22Rv1 (cell line): Measurements from ENCODE around the gene ZBTB7C.

ENCODE experiments used
- H3K27ac ChIP-seq: fragments of 450-650 bp; 2 replicates; pipeline ENCODE4 v1.5.1; 2017
- ZFX ChIP-seq: fragments of 450-650 bp; IDR thresholded peaks from 2 replicates; pipeline ENCODE4 v1.6.1; 2017; ENCODE audit warnings: antibody characterized with exemption, borderline replicate concordance
- TF ChIP-seq, protein P1 (sequence below): fragments of 450-650 bp; IDR thresholded peaks from 2 replicates; pipeline ENCODE4 v1.5.1; 2017; ENCODE audit warnings: mild to moderate bottlenecking

Gene ZBTB7C

DNA sequence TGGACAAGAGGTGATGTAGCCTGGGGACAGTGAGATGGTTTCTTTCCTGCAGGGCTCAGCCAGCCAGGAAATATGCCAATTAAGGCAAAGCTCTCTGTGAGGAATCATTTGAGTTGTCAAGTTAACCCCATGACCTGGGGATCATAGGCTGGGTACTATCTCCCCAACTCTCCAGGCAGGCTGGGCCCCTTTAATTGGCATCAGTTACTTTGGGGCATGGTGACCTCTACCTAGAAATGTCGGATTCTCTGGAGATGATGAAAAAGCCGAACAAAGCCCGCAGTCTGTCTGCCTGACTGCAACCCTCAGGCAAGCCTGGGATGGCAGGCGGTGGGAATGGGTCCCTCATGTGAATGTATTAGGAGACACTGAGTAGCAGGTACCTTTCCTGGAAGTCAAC is 285.2 kb downstream of the ZBTB7C start:
- no peak for TF ChIP-seq ZFX
- TF ChIP-seq, protein P1, sequence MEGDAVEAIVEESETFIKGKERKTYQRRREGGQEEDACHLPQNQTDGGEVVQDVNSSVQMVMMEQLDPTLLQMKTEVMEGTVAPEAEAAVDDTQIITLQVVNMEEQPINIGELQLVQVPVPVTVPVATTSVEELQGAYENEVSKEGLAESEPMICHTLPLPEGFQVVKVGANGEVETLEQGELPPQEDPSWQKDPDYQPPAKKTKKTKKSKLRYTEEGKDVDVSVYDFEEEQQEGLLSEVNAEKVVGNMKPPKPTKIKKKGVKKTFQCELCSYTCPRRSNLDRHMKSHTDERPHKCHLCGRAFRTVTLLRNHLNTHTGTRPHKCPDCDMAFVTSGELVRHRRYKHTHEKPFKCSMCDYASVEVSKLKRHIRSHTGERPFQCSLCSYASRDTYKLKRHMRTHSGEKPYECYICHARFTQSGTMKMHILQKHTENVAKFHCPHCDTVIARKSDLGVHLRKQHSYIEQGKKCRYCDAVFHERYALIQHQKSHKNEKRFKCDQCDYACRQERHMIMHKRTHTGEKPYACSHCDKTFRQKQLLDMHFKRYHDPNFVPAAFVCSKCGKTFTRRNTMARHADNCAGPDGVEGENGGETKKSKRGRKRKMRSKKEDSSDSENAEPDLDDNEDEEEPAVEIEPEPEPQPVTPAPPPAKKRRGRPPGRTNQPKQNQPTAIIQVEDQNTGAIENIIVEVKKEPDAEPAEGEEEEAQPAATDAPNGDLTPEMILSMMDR, result no peak
- H3K27ac ChIP-seq, result no peak overlapping the region

DNA sequence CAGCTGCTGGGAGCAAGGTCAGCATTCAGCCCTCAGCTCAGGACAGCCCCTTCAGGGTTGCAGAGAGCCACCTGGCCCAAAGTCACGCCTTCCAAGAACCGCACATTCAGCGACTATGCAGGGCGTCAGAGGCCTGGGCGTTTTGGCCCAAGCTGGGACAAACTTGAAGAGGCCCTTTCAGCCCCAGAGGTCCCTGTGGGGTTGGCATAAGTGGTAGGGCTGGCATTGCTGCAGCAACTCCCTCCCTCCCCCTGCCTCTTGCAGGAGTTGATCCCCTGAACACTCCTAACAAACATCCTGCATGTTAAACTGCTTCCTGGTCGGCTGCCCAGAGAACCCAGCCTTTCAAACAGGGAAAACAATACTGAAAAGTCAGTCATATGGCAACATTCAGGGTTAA is 285.9 kb downstream of the ZBTB7C start:
- TF ChIP-seq, protein P1, result no peak
- TF ChIP-seq ZFX, result no peak
- no peak overlapping the region for H3K27ac ChIP-seq

DNA sequence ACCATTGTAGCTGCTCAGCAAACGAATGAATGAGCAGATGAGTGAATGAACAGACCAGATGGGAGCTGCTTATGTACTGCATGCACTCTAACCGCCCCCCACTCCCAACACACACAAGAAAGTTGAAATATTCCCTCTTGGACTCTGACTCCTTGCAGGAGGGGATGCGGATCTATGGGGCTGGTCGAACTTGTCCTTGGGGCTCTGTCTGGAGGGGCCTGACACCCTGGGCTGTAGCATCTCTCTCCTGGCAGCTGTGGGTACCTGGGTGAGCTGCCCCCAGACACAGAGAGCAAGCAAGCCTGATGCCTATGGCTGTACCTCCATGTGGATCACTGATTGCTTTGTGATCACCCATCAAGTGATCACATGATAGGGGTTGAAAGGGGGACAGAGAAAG is 286.4 kb downstream of the ZBTB7C start:
- TF ChIP-seq ZFX, result no peak
- TF ChIP-seq, protein P1, result no peak
- H3K27ac ChIP-seq, result no peak overlapping the region

DNA sequence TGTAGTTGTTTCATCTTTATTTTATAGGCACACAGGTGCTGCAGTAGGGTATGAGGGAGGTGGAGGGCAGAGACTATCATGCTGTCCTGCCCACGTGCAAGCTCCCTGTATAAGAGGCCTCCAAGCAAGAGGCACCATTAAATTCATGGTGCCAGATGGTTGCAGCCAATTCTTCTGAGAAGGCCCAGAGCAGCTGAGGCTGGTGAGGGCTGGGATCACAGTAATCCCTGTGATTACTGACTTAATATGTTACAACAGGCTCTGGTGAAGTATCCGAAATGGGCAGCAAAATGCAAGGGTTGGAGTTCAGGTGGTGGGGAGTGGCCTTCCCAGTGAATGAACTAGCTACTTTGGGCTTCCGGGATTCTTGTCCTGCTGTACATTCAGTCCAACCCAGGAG is 286.8 kb downstream of the ZBTB7C start:
- TF ChIP-seq, protein P1, result no peak
- TF ChIP-seq ZFX, result no peak
- no peak overlapping the region for H3K27ac ChIP-seq

DNA sequence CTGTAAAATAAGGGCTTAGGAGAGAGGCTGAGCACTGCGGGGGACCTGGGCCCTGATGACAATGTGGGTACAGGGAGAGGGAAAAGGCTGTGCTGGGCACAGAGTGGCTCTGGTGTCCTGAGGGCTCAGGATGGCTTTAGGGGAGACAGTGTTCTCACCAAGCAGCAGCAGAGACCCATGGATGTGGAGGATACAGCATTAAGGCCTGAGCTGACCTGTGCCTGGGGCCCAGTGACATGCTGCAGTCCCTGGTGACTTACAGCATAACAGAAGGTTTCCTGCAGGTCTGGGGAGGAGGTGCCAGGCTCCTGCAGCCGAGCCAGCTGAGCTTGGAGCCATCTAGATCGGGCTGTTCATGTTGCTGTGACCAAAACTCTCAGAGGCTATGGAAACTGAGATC is 287.4 kb downstream of the ZBTB7C start:
- TF ChIP-seq, protein P1, result no peak
- no peak for TF ChIP-seq ZFX
- H3K27ac ChIP-seq, result no peak overlapping the region

DNA sequence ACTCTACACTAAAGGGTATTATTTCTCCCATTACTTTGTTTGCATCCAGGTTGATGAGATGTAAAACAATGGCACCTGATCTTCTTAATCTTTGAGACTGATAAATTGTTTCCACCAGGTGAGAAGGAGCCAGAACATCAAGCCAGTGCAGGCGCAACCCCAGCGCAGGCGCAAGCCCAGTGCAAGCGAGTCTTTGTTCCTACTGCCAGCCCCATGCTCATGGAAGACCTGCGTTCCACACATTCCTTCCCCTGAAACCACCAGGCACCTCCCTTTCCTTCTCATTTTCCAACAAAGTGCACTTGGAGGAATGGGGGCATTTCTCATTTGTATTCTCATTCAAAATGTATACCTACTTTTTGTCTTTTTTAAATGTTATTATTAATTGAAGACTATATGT is 290.0 kb downstream of the ZBTB7C start:
- TF ChIP-seq ZFX, result no peak
- TF ChIP-seq, protein P1, result no peak
- no peak overlapping the region for H3K27ac ChIP-seq

DNA sequence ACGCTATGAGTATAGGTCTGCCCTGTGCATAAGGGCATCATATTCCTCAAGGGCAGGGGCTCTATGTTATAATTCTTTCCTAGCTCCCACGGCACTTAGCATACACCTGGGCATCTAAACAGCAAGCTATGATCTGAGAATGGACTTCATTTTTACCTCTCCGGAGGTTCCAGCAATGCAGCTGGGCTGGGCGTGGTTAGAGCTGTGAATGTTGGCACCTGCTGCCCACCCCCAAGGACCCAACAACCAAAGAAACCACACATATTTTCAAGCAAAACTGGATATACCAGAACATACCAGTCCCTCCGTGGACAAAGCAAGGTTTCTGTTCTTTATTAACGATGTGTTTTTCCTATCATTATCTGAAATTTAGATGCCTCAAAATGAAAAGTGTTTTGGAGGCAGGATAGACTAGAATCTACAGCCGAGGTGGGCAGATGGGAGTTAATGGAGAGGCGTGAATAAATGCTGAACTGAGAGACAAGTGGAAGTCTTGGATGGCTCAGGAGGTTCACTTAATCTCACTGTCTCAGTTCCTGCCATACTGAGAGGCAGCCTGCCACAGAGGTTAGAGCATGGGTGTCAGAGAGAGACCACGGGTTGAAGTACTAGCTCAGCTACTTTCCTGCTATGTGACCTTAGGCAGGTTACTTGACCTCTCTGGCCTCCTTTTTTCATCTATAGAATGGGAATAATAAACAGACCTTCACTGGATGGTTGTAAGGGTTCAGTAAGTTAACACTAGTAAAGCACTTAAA is 292.1 kb downstream of the ZBTB7C start:
- H3K27ac ChIP-seq, result no peak overlapping the region
- TF ChIP-seq ZFX, result no peak
- TF ChIP-seq, protein P1, result no peak
